GM21367 (cell line): ENCODE results near the gene ZNRF3.

ENCODE experiments used
- ATAC-seq: cut with Tn5 transposase; IDR thresholded peaks from one replicate; pipeline ENCODE4 v1.9.1; 2021; ENCODE audit not compliant: unreplicated experiment

Gene ZNRF3

GRCh38 chr22:28980326-28980725, 97.0 kb downstream of the ZNRF3 start:
- no peak for ATAC-seq

- ATAC-seq = no peak
Observed at GRCh38 chr22:28981818-28982499, 98.6 kb downstream of the ZNRF3 start.

GRCh38 chr22:28983190-28983589, 99.8 kb downstream of the ZNRF3 start:
- no peak for ATAC-seq

- ATAC-seq = no peak
Observed at GRCh38 chr22:28983788-28984441, 100.5 kb downstream of the ZNRF3 start.

- ATAC-seq = no peak
Observed at GRCh38 chr22:28984482-28985158, 101.2 kb downstream of the ZNRF3 start.

- no peak for ATAC-seq
Observed at GRCh38 chr22:28985581-28986290, 102.4 kb downstream of the ZNRF3 start.

GRCh38 chr22:28986366-28986765, 103.0 kb downstream of the ZNRF3 start:
- no peak for ATAC-seq

GRCh38 chr22:28988457-28988856, 105.1 kb downstream of the ZNRF3 start:
- ATAC-seq = no peak

GRCh38 chr22:28989035-28989464, 105.7 kb downstream of the ZNRF3 start:
- ATAC-seq = no peak

- ATAC-seq = no peak
Observed at GRCh38 chr22:28989484-28989883, 106.1 kb downstream of the ZNRF3 start.

- ATAC-seq = no peak
Observed at GRCh38 chr22:28989912-28990311, 106.5 kb downstream of the ZNRF3 start.

- ATAC-seq = no peak
Observed at GRCh38 chr22:28992565-28993356, 109.4 kb downstream of the ZNRF3 start.

- no peak for ATAC-seq
Observed at GRCh38 chr22:28994522-28994921, 111.2 kb downstream of the ZNRF3 start.

GRCh38 chr22:28995551-28995950, 112.2 kb downstream of the ZNRF3 start:
- ATAC-seq = no peak

GRCh38 chr22:28997342-28997741, 114.0 kb downstream of the ZNRF3 start:
- ATAC-seq = no peak

- ATAC-seq = no peak
Observed at GRCh38 chr22:28998681-28999080, 115.3 kb downstream of the ZNRF3 start.

- ATAC-seq = no peak
Observed at GRCh38 chr22:28999510-28999909, 116.1 kb downstream of the ZNRF3 start.

- no peak for ATAC-seq
Observed at GRCh38 chr22:28999919-29000556, 116.7 kb downstream of the ZNRF3 start.

GRCh38 chr22:29000641-29001040, 117.3 kb downstream of the ZNRF3 start:
- no peak for ATAC-seq

- ATAC-seq = no peak
Observed at GRCh38 chr22:29002603-29003002, 119.2 kb downstream of the ZNRF3 start.
